Esophagus muscularis mucosa (tissue), 4 donors: Measurements from ENCODE around the gene CAMTA1. TPM values are rescaled to one million over a fixed set of nuclear protein-coding genes. Genes with fewer than 3 reads are reported as not detected.

Experiments used
- DNase-seq: peaks from one replicate; pipeline ENCODE4 v3.0.0-alpha.2; 2017; ENCODE audit errors: extremely low spot score
- H3K27ac ChIP-seq, 4 donors: fragments of 200-600 bp; sonication (generic); replicated peaks in 1 of 4; 1 replicate in 3 of 4; 2 replicates in 1 of 4; pipeline ENCODE4 v1.5.1; 2016 to 2019; ENCODE audit warnings: mild to moderate bottlenecking in 1 of 4
- H3K27me3 ChIP-seq, 4 donors: fragments of 200-600 bp; sonication (generic); one replicate each; pipeline versions ENCODE4 v1.5.1 to v1.6.0; 2016 to 2019
- H3K36me3 ChIP-seq, 4 donors: fragments of 200-600 bp; sonication (generic); one replicate each; pipeline ENCODE4 v1.5.1; 2016 to 2019
- H3K4me1 ChIP-seq, 4 donors: fragments of 200-600 bp; sonication (generic); one replicate each; pipeline ENCODE4 v1.5.1; 2016 to 2019
- H3K4me3 ChIP-seq, 4 donors: fragments of 200-600 bp; sonication (generic); 1 replicate in 2 of 4; 2 replicates in 2 of 4; pipeline ENCODE4 v1.5.1; 2016 to 2019; ENCODE audit warnings: mild to moderate bottlenecking in 4 of 4, moderate library complexity in 1 of 4
- H3K9me3 ChIP-seq, 4 donors: fragments of 200-600 bp; sonication (generic); 1 replicate in 3 of 4; 2 replicates in 1 of 4; pipeline ENCODE4 v1.5.1; 2016 to 2019
- EP300 ChIP-seq: sonication (generic); formaldehyde crosslinking; IDR thresholded peaks from one replicate; pipeline ENCODE4 v1.6.1; 2017; ENCODE audit warnings: antibody characterized with exemption
- POLR2A ChIP-seq: fragments of 450-650 bp; IDR thresholded peaks from one replicate; pipeline ENCODE4 v1.6.1; 2017; ENCODE audit warnings: antibody characterized with exemption, moderate library complexity, mild to moderate bottlenecking, low read depth
- POLR2AphosphoS5 ChIP-seq, 2 donors: sonication (generic); formaldehyde crosslinking; IDR thresholded peaks; one replicate each; pipeline ENCODE4 v1.6.1; 2017; ENCODE audit warnings: antibody characterized with exemption in 2 of 2
- WGBS: methylation state at CpG from one replicate; pipeline ENCODE4 v1.1.5; 2018; 5-methylcytosine and 5-hydroxymethylcytosine counted together
- intact Hi-C: fragments of 100-400 bp; cut with DNase I; formaldehyde crosslinking; loops from one replicate; pipeline ENCODE4 v1.15.1; 2023
- total RNA-seq, 4 donors: library from RNA; depleted of rRNA; stranded (reverse); fragments of >200 nt; gene quantifications; one replicate each; pipeline versions ENCODE4 v1.1.0 to v1.2.1, GENCODE V29; 2016
- TF ChIP-seq, protein P1 (sequence below), 3 experiments: fragments of 200-600 bp in 2 of 3; fragments of 450-650 bp in 1 of 3; sonication (generic) in 2 of 3; IDR thresholded peaks; one replicate each; pipeline ENCODE4 v1.5.1; 2017 to 2019; ENCODE audit warnings: antibody characterized with exemption in 3 of 3, mild to moderate bottlenecking in 2 of 3, moderate library complexity in 1 of 3

The CAMTA1 gene
- total RNA-seq, 4 donors from 2014 or later, result 109 to 226 (median 139) TPM

- 27% methylated on average over 9 of the region's 11 CpGs for WGBS
Observed at GRCh38 chr1:7341145-7341905, 556.1 kb downstream of the CAMTA1 start.

GRCh38 chr1:7343882-7344281, 558.6 kb downstream of the CAMTA1 start:
- peaks cover 0 to 10% (median 10%) of the 10 kb centered on the region in 4 donors for H3K4me1 ChIP-seq
- TF ChIP-seq POLR2A (no peak), POLR2AphosphoS5 (IDR thresholded peaks at IDR 0.05) (no peak)
- no peaks in the 10 kb centered on the region for H3K36me3 ChIP-seq
- H3K9me3 ChIP-seq, result no peaks in the 10 kb centered on the region
- H3K4me3 ChIP-seq, result no peak overlapping the region
- WGBS, result 91% methylated on average over 5 of the region's 6 CpGs
- DNase-seq, result no peak
- H3K27ac ChIP-seq, result no peak overlapping the region
- H3K27me3 ChIP-seq, result no peaks in the 10 kb centered on the region
- intact Hi-C loops, result no loop called here

More at GRCh38 chr1:7341145-7341905, 556.1 kb downstream of the CAMTA1 start:
- H3K27ac ChIP-seq, result no peak overlapping the region
- TF ChIP-seq POLR2A, result no peak
- no peak for TF ChIP-seq POLR2AphosphoS5 (IDR thresholded peaks at IDR 0.05)
- TF ChIP-seq EP300, result no peak
- TF ChIP-seq, protein P1, sequence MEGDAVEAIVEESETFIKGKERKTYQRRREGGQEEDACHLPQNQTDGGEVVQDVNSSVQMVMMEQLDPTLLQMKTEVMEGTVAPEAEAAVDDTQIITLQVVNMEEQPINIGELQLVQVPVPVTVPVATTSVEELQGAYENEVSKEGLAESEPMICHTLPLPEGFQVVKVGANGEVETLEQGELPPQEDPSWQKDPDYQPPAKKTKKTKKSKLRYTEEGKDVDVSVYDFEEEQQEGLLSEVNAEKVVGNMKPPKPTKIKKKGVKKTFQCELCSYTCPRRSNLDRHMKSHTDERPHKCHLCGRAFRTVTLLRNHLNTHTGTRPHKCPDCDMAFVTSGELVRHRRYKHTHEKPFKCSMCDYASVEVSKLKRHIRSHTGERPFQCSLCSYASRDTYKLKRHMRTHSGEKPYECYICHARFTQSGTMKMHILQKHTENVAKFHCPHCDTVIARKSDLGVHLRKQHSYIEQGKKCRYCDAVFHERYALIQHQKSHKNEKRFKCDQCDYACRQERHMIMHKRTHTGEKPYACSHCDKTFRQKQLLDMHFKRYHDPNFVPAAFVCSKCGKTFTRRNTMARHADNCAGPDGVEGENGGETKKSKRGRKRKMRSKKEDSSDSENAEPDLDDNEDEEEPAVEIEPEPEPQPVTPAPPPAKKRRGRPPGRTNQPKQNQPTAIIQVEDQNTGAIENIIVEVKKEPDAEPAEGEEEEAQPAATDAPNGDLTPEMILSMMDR (IDR thresholded peaks at IDR 0.05), result no peak
- H3K36me3 ChIP-seq, result no peaks in the 10 kb centered on the region
- intact Hi-C loops, result no loop called here
- no peaks in the 10 kb centered on the region for H3K9me3 ChIP-seq
- no peak overlapping the region for H3K4me3 ChIP-seq
- no peak for DNase-seq
- peaks cover 0 to 10% (median 10%) of the 10 kb centered on the region in 4 donors for H3K4me1 ChIP-seq
- H3K27me3 ChIP-seq, result no peaks in the 10 kb centered on the region

DNA sequence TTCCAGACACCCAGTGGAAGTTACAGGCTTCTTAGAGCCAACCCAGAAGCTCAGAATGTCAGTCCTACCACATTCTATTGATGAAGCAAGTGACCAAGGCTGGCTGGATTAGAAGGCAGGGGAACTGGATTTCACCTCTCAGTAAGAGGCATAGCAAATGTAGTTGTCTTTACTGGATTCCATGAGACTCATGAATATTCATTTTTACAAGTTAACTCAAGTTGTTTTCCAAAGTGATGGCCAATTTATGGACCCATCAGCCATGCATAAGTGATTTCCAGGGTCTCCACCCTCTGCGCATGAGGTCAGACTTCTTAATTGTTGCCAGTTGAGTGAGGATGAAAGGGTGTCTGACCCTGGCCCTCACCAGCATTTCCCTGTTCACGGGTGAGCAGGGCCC, 559.0 kb downstream of the CAMTA1 start:
- 93% methylated on average over 2 of the region's 2 CpGs for WGBS
- H3K27me3 ChIP-seq, result no peaks in the 10 kb centered on the region
- DNase-seq, result no peak
- intact Hi-C loops, result no loop called here
- H3K9me3 ChIP-seq, result no peaks in the 10 kb centered on the region
- no peak overlapping the region for H3K4me3 ChIP-seq
- H3K27ac ChIP-seq, result no peak overlapping the region
- peaks cover 0 to 10% (median 10%) of the 10 kb centered on the region in 4 donors for H3K4me1 ChIP-seq
- no peak for TF ChIP-seq EP300
- TF ChIP-seq, protein P1 (IDR thresholded peaks at IDR 0.05), result no peak
- no peak for TF ChIP-seq POLR2AphosphoS5 (IDR thresholded peaks at IDR 0.05)
- TF ChIP-seq POLR2A, result no peak
- no peaks in the 10 kb centered on the region for H3K36me3 ChIP-seq

DNA sequence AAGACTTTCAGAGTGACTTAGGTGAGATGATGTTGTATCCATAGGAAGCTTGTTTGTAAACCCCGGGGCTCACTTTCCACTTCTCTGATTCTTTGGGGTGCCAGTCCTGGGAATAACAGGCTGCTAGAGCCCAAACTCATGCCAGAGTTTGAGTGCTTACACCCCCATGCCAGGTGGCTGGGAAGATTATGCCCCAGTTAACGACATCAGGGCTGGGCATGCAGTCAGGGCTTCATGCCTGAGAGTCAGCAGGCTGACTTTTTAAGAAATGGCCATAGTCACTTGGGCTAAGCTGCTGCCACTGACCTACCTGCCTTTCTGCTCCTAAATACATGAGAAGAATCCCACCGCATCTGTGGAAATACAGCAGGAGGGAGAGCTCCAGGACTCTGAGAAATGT, 560.3 kb downstream of the CAMTA1 start:
- 89% methylated on average over 2 of the region's 3 CpGs for WGBS
- intact Hi-C loops, result no loop called here
- Histone ChIP-seq H3K4me1 (peaks cover 0 to 10% (median 10%) of the 10 kb centered on the region in 4 donors), H3K27me3 (no peaks in the 10 kb centered on the region), H3K9me3 (no peaks in the 10 kb centered on the region), H3K4me3 (no peak overlapping the region), H3K27ac (no peak overlapping the region), H3K36me3 (no peaks in the 10 kb centered on the region)
- no peak for DNase-seq
- TF ChIP-seq POLR2A (no peak), POLR2AphosphoS5 (IDR thresholded peaks at IDR 0.05) (no peak), EP300 (no peak)
- TF ChIP-seq, protein P1 (IDR thresholded peaks at IDR 0.05), result no peak

DNA sequence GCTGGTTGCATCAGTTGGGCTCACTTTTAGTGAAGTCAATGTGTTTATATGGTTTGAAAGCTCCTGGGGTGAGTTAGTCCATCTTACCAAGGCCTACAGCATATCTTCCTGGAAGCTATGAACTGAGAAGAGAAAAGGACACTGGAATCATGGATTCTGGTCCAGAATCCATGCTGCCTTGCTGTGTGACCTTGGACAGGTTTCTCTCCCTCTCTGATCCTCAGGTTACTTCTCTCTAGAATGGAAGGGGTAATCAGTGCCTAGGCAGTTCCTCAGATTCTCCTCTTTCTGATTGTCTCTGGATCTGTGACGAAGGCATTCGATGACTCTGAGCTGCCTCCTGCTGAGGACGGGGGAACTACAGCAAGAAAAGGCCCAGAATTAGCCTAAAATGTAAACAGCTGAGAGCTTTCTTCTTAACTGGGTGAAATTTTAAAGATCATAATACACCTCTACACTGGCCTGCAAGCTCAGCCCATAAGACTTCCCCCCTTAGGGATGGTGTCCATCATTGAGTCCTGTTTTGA, 560.9 kb downstream of the CAMTA1 start:
- H3K9me3 ChIP-seq, result no peaks in the 10 kb centered on the region
- H3K4me1 ChIP-seq, result peaks cover 0 to 8% (median 7%) of the 10 kb centered on the region in 4 donors
- H3K36me3 ChIP-seq, result no peaks in the 10 kb centered on the region
- intact Hi-C loops, result no loop called here
- no peaks in the 10 kb centered on the region for H3K27me3 ChIP-seq
- no peak overlapping the region for H3K27ac ChIP-seq
- DNase-seq, result no peak
- 98% methylated on average over 3 of the region's 3 CpGs for WGBS
- no peak for TF ChIP-seq POLR2AphosphoS5 (IDR thresholded peaks at IDR 0.05)
- no peak overlapping the region for H3K4me3 ChIP-seq
